KMS-11 (cell line): Measurements from ENCODE around the gene PRPF6.

Experiments used
- H2AFZ ChIP-seq: fragments of 200-600 bp; sonication (generic); 2 replicates; pipeline ENCODE4 v1.6.1; 2016; ENCODE audit warnings: antibody characterized with exemption, mixed run types, low read depth
- H3K27ac ChIP-seq: fragments of 200-600 bp; sonication (generic); 2 replicates; pipeline ENCODE4 v1.6.1; 2016; ENCODE audit warnings: mild to moderate bottlenecking, mixed run types
- H3K27me3 ChIP-seq: fragments of 200-600 bp; sonication (generic); 2 replicates; pipeline ENCODE4 v1.6.1; 2017; ENCODE audit warnings: mild to moderate bottlenecking, low read depth, mixed run types, moderate library complexity; ENCODE audit not compliant: insufficient read depth
- H3K36me3 ChIP-seq: fragments of 200-600 bp; sonication (generic); 2 replicates; pipeline ENCODE4 v1.6.1; 2017; ENCODE audit warnings: mild to moderate bottlenecking, mixed run types; ENCODE audit not compliant: insufficient read depth
- H3K4me1 ChIP-seq: fragments of 200-600 bp; sonication (generic); 2 replicates; pipeline ENCODE4 v1.6.1; 2016; ENCODE audit warnings: mild to moderate bottlenecking, low read depth, mixed run types; ENCODE audit not compliant: poor library complexity, severe bottlenecking
- H3K4me2 ChIP-seq: fragments of 200-600 bp; sonication (generic); 2 replicates; pipeline ENCODE4 v1.7.0; 2016; ENCODE audit warnings: mild to moderate bottlenecking, mixed run types
- H3K4me3 ChIP-seq: fragments of 200-600 bp; sonication (generic); IDR thresholded peaks from 2 replicates; pipeline ENCODE4 v1.6.1; 2017; ENCODE audit warnings: low read depth, low read length, mixed read lengths; ENCODE audit not compliant: insufficient read depth
- H3K79me2 ChIP-seq: fragments of 200-600 bp; sonication (generic); 2 replicates; pipeline ENCODE4 v1.6.1; 2016; ENCODE audit warnings: low read depth, mixed run types; ENCODE audit not compliant: insufficient read depth
- H3K9ac ChIP-seq: fragments of 200-600 bp; sonication (generic); 2 replicates; pipeline ENCODE4 v1.6.1; 2016; ENCODE audit warnings: mild to moderate bottlenecking, mixed run types
- H4K20me1 ChIP-seq: fragments of 200-600 bp; sonication (generic); 2 replicates; pipeline ENCODE4 v1.6.1; 2016; ENCODE audit warnings: mild to moderate bottlenecking, mixed run types; ENCODE audit not compliant: insufficient read depth
- CTCF ChIP-seq: fragments of 200-600 bp; sonication (generic); conservative IDR thresholded peaks from 2 replicates; pipeline ENCODE4 v1.6.1; 2017; ENCODE audit warnings: low read depth, mild to moderate bottlenecking, antibody characterized with exemption, low read length, moderate library complexity, mixed read lengths

PRPF6 gene

GRCh38 chr20:64032706-64033624, 52.0 kb downstream of the PRPF6 start:
- no peaks in the 10 kb centered on the region for H3K79me2 ChIP-seq

GRCh38 chr20:64033981-64034493, 53.1 kb downstream of the PRPF6 start:
- H3K36me3 ChIP-seq: no peaks in the 10 kb centered on the region; the same call in 1 of the 2 replicates
- H3K27me3 ChIP-seq: peaks cover 19% of the 10 kb centered on the region
- H3K4me1 ChIP-seq: peaks cover 16% of the 10 kb centered on the region
- no peak for TF ChIP-seq CTCF
- H3K9ac ChIP-seq: no peak overlapping the region
- H3K4me2 ChIP-seq: no peak overlapping the region
- no peak overlapping the region for H3K27ac ChIP-seq
- H2AFZ ChIP-seq: no peak overlapping the region
- no peaks in the 10 kb centered on the region for H3K79me2 ChIP-seq
- no peaks in the 10 kb centered on the region for H4K20me1 ChIP-seq
- H3K4me3 ChIP-seq: no peak overlapping the region

More at GRCh38 chr20:64032706-64033624, 52.0 kb downstream of the PRPF6 start:
- Histone ChIP-seq H4K20me1 (no peaks in the 10 kb centered on the region), H2AFZ (no peak overlapping the region), H3K4me1 (peaks cover 16% of the 10 kb centered on the region), H3K9ac (no peak overlapping the region), H3K4me3 (no peak overlapping the region), H3K36me3 (no peaks in the 10 kb centered on the region; the same call in 1 of the 2 replicates), H3K4me2 (no peak overlapping the region), H3K27me3 (peaks cover 16% of the 10 kb centered on the region), H3K27ac (no peak overlapping the region)
- TF ChIP-seq CTCF: no peak

GRCh38 chr20:64035066-64035932, 54.4 kb downstream of the PRPF6 start:
- no peak overlapping the region for H3K4me2 ChIP-seq
- no peak overlapping the region for H3K4me3 ChIP-seq
- H3K36me3 ChIP-seq: no peaks in the 10 kb centered on the region
- H3K4me1 ChIP-seq: peaks cover 21% of the 10 kb centered on the region
- H2AFZ ChIP-seq: no peak overlapping the region
- H3K9ac ChIP-seq: no peak overlapping the region
- H3K27ac ChIP-seq: no peak overlapping the region
- H3K27me3 ChIP-seq: peaks cover 29% of the 10 kb centered on the region
- no peaks in the 10 kb centered on the region for H4K20me1 ChIP-seq
- TF ChIP-seq CTCF: no peak
- H3K79me2 ChIP-seq: no peaks in the 10 kb centered on the region

- Histone ChIP-seq H3K27me3 (peaks cover 35% of the 10 kb centered on the region), H3K4me2 (no peak within 1 kb of the TSS), H3K36me3 (no peaks in the 10 kb centered on the region), H4K20me1 (no peaks in the 10 kb centered on the region), H3K27ac (no peak within 1 kb of the TSS), H2AFZ (no peak within 1 kb of the TSS), H3K79me2 (no peaks in the 10 kb centered on the region), H3K4me1 (peaks cover 21% of the 10 kb centered on the region), H3K9ac (no peak within 1 kb of the TSS), H3K4me3 (no peak within 1 kb of the TSS)
- no peak for TF ChIP-seq CTCF
These were observed 55.0 kb downstream of the PRPF6 start, which contains the start of gene C20orf204 for GRCh38 chr20:64035933-64036345. C20orf204 (plus strand) TSS chr20:64036182; CDS start chr20:64036324, 142 bp downstream.
